Measurements from ENCODE around the gene ZNF189.

ZNF189 gene

GRCh38 chr9:101455656-101456240 lies 57.1 kb downstream of the ZNF189 start:
- DNase-seq = no peak

DNA sequence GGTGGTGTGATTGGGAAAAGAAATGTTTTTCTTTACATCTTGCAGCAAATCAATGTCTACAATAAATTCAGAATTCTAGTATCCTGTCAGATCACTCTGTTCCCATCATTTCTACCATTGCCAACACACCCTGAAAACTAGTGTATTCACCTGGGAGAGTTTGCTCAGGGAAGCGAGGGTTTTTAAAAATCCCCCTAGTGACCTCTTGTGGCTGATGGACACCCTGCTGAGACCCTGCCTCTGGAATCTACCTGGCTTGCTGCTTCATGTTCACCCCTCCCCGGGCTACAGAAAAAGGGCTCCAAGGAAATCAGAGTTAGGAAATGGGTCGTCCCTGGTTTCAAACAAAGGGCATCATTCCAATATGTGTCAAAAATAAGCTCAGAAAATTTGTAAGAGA lies 58.4 kb downstream of the ZNF189 start:
- DNase-seq = no peak

DNA sequence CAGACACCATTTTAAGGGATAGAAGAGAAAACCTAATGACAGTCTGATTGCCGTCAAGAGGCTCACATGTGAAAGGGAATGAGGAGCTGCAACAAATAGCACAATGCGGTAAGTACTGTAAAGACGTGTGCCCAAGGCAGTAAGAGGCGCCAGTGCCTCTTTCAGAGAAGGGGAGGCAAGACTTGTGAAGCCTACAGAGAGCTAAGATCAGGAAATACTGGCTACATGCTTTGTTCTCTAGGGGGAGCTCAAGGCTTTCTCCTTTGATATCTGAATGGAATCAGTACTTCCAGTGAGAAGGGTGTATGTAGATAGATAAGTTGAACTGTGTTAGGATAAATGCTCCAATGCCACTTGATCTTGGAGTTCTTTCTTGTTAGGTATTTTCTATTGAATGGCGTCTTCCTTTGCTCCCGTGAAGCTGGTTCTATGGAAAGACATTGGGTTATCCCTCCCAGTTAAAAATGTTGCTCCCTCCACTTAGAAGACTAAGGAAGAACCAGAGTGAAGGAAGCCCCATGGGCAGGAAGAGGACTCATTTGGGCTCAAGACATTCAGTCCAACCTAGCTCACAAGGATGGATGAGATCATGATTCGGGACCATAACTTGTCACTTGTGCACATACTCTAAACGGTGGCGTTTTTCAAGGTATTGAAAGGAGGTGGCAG lies 60.4 kb downstream of the ZNF189 start:
- DNase-seq = peak; percentile 81
